Spleen (tissue), 7 donors: ENCODE results near the gene RUNDC1.

ENCODE experiments used
- CTCF ChIP-seq, 11 experiments: fragments of 200-600 bp in 7 of 11; fragments of 450-650 bp in 4 of 11; sonication (generic) in 4 of 11; IDR thresholded peaks in 8 of 11; conservative IDR thresholded peaks in 3 of 11; 1 replicate in 7 of 11; 2 replicates in 4 of 11; pipeline versions ENCODE4 v1.4.0 to v1.8.0; 2016 to 2021; ENCODE audit warnings: antibody characterized with exemption in 11 of 11, inconsistent platforms in 4 of 11, mild to moderate bottlenecking in 1 of 11
- POLR2A ChIP-seq, 3 donors: fragments of 450-650 bp; IDR thresholded peaks; one replicate each; pipeline ENCODE4 v1.5.1; 2017; ENCODE audit warnings: antibody characterized with exemption in 3 of 3, mild to moderate bottlenecking in 1 of 3
- POLR2AphosphoS5 ChIP-seq, 3 donors: sonication (generic); formaldehyde crosslinking; IDR thresholded peaks; one replicate each; pipeline ENCODE4 v1.5.1; 2017; ENCODE audit warnings: antibody characterized with exemption in 3 of 3
- donor health status: DM: no; HTN: no; CAD: no; lungs with moderate emphysema.
- donor health status: DM: no; HTN: no; CAD: no.
- donor health status: DM: no; HTN: no; CAD: no.

DNA sequence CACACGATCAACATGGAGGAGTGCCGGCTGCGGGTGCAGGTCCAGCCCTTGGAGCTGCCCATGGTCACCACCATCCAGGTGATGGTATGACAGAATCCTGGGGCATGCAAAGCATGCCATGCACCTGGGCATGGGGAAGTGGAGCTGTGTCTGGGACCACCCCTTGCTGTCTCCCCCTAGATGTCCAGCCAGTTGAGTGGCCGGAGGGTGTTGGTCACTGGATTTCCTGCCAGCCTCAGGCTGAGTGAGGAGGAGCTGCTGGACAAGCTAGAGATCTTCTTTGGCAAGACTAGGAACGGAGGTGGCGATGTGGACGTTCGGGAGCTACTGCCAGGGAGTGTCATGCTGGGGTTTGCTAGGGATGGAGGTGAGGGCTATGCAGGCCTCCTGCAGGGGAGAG lies 32.9 kb downstream of the RUNDC1 start:
- TF ChIP-seq CTCF (IDR thresholded peaks at IDR 0.05 in 8 of 11, conservative IDR thresholded peaks at IDR 0.05 in 3 of 11) (no peak), POLR2AphosphoS5 (IDR thresholded peaks at IDR 0.05) (no peak), POLR2A (IDR thresholded peaks at IDR 0.05) (no peak)
